H4 (cell line): ENCODE data around the gene ANTXR2. TPM values are rescaled to one million over a fixed set of nuclear protein-coding genes. Genes with fewer than 3 reads are reported as not detected.

Source experiments
- DNase-seq: peaks from one replicate; pipeline ENCODE4 v3.0.0-alpha.2; 2015; ENCODE audit warnings: low spot score
- total RNA-seq: library from RNA; depleted of rRNA; stranded (reverse); fragments of >200 nt; shearing (Covaris generic); gene quantifications from 2 replicates; pipeline ENCODE4 v1.2.3, GENCODE V29; 2014; rRNA removed

ANTXR2 gene
- total RNA-seq, 1 experiment from 2014 or later: 14.0 TPM

DNA sequence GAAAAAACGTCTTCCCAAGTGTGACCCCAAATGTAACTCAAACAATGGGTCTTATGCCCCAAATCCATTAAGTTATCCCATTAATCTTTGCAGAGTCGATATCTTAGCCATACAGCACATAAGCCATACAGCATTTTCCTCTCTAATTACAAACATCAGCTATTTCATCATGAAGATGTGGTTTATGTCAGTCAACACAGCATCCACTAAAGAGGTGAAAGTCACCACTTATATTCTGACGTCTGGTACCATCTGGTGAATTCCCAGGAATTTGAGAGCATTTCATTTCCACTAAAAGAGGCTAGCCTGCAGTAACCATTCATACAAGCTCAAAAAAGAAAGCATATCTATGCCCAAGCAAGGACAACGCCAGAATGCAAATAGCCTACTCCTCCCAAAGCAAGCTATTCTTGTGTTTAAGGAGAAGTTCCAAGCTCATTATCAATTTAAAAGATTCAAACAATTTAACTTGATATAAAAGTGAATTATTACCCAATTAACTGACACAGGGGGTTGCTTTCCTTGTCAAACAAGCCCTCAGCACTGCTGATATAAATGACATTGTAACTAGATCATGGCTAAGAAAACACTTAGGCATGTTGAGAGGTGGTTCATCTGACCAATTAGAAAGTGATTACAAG lies 203.3 kb downstream of the ANTXR2 start:
- DNase-seq: no peak

- peak; percentile 35 for DNase-seq
Measured at GRCh38 chr4:79865201-79865597, 207.8 kb downstream of the ANTXR2 start.

- no peak for DNase-seq
Measured at GRCh38 chr4:79864500-79865200, 208.4 kb downstream of the ANTXR2 start.

GRCh38 chr4:79863333-79863732 lies 209.7 kb downstream of the ANTXR2 start:
- DNase-seq: no peak

- no peak for DNase-seq
Measured at GRCh38 chr4:79862821-79863220, 210.2 kb downstream of the ANTXR2 start.

- no peak for DNase-seq
Measured at GRCh38 chr4:79857811-79858210, 215.2 kb downstream of the ANTXR2 start.

GRCh38 chr4:79856196-79856595 lies 216.8 kb downstream of the ANTXR2 start:
- DNase-seq: no peak

- DNase-seq: peak; percentile 24
Measured at GRCh38 chr4:79854856-79855502, 218.1 kb downstream of the ANTXR2 start.

- DNase-seq: peak; percentile 91
Measured at GRCh38 chr4:79852305-79852730, 220.7 kb downstream of the ANTXR2 start.

- no peak for DNase-seq
Measured at GRCh38 chr4:79851625-79852304, 221.3 kb downstream of the ANTXR2 start.

Other genes with a start within 250 kb of the ANTXR2 start
- 0.12 TPM in 2 replicates for gene PRDM8, start 124.3 kb upstream of the ANTXR2 start, total RNA-seq
- gene FGF5, start 193.4 kb upstream of the ANTXR2 start, total RNA-seq: 0.76 and 1.3 TPM in 2 replicates